Esophagus (tissue), 2 donors: Measurements from ENCODE around the gene PER3. TPM values are rescaled to one million over a fixed set of nuclear protein-coding genes. Genes with fewer than 3 reads are reported as not detected.
A peak's percentile ranks its signal among the peaks of the same experiment; 100 is the strongest.

Experiments used
- H3K27ac ChIP-seq, 2 donors: one replicate each; pipeline ENCODE4 v1.5.1; 2013; ENCODE audit warnings: low read depth in 2 of 2, mild to moderate bottlenecking in 2 of 2, inconsistent platforms in 1 of 2, low read length in 1 of 2, moderate library complexity in 1 of 2
- H3K27me3 ChIP-seq, 2 donors: one replicate each; pipeline ENCODE4 v1.6.1; 2013; ENCODE audit warnings: low read length in 2 of 2, control low read depth in 1 of 2, mild to moderate bottlenecking in 1 of 2; ENCODE audit not compliant: insufficient read depth in 2 of 2, control insufficient read depth in 1 of 2
- H3K36me3 ChIP-seq, 2 donors: one replicate each; pipeline ENCODE4 v1.6.1; 2013; ENCODE audit warnings: low read length in 1 of 2; ENCODE audit not compliant: control insufficient read depth in 2 of 2, insufficient read depth in 2 of 2
- H3K4me1 ChIP-seq, 2 donors: one replicate each; pipeline ENCODE4 v1.6.1; 2013; ENCODE audit warnings: low read length in 1 of 2; ENCODE audit not compliant: control insufficient read depth in 2 of 2, insufficient read depth in 2 of 2
- H3K4me3 ChIP-seq, 2 donors: one replicate each; pipeline ENCODE4 v1.5.1; 2013; ENCODE audit warnings: low read length in 2 of 2, mild to moderate bottlenecking in 2 of 2, low read depth in 1 of 2, moderate library complexity in 1 of 2
- H3K9me3 ChIP-seq, 2 donors: one replicate each; pipeline ENCODE4 v1.6.1; 2013; ENCODE audit warnings: mild to moderate bottlenecking in 2 of 2, low read depth in 1 of 2, low read length in 1 of 2, moderate library complexity in 1 of 2; ENCODE audit not compliant: control insufficient read depth in 2 of 2, insufficient read depth in 1 of 2
- WGBS, 2 donors: extraction: QIAGEN DNeasy Blood & Tissue Kit; methylation state at CpG; one replicate each; pipeline ENCODE4 v1.1.7; 2013; 5-methylcytosine and 5-hydroxymethylcytosine counted together
- polyA plus RNA-seq, 2 donors: library from polyadenylated mRNA; stranded (reverse); fragments of 200-250 nt; gene quantifications; one replicate each; pipeline ENCODE4 v1.2.3, GENCODE V29; 2013
- donor health status: healthy with polysubstance abuse.
- donor health status: Bipolar disorder and iron deficiency.

PER3 gene
- 10 to 100 TPM in 1 of 2 donors, 1 to 10 TPM in 1; 6.6 to 11.8 TPM for polyA plus RNA-seq

- H3K9me3 ChIP-seq: no peaks in the 10 kb centered on the region
- peak within 1 kb of the TSS; percentile 66 to 69 for H3K4me3 ChIP-seq
- no peaks in the 10 kb centered on the region for H3K27me3 ChIP-seq
- 0 to 1% methylated on average over 69 to 90 of the region's 90 CpGs for WGBS, 2 donors
- peak within 1 kb of the TSS; percentile 84 to 88 for H3K27ac ChIP-seq
- H3K4me1 ChIP-seq: no peaks in the 10 kb centered on the region
- peaks cover 0 to 2% of the 10 kb centered on the region in 2 donors for H3K36me3 ChIP-seq
Measured at GRCh38 chr1:7783826-7784491, at the start of gene PER3. PER3 (plus strand) TSS chr1:7784291; CDS start chr1:7784878, 587 bp downstream.

GRCh38 chr1:7738044-7738443, 46.0 kb upstream of the PER3 start:
- H3K9me3 ChIP-seq: no peaks in the 10 kb centered on the region
- H3K36me3 ChIP-seq: no peaks in the 10 kb centered on the region
- no peak overlapping the region for H3K27ac ChIP-seq
- WGBS, 2 donors: 93 to 94% methylated on average over 6 of the region's 6 CpGs
- H3K4me1 ChIP-seq: no peaks in the 10 kb centered on the region
- H3K4me3 ChIP-seq: no peak overlapping the region
- H3K27me3 ChIP-seq: no peaks in the 10 kb centered on the region

- H3K27ac ChIP-seq: no peak overlapping the region
- H3K36me3 ChIP-seq: no peaks in the 10 kb centered on the region
- H3K4me3 ChIP-seq: no peak overlapping the region
- H3K27me3 ChIP-seq: no peaks in the 10 kb centered on the region
- WGBS, 2 donors: 92 to 93% methylated on average over 6 of the region's 6 CpGs
- no peaks in the 10 kb centered on the region for H3K9me3 ChIP-seq
- H3K4me1 ChIP-seq: no peaks in the 10 kb centered on the region
Measured at GRCh38 chr1:7743346-7743745, 40.7 kb upstream of the PER3 start.

GRCh38 chr1:7744882-7745281, 39.2 kb upstream of the PER3 start:
- Histone ChIP-seq H3K4me1 (no peaks in the 10 kb centered on the region), H3K9me3 (no peaks in the 10 kb centered on the region), H3K4me3 (no peak overlapping the region), H3K27me3 (no peaks in the 10 kb centered on the region), H3K27ac (no peak overlapping the region), H3K36me3 (no peaks in the 10 kb centered on the region)
- 89% methylated on average over 9 of the region's 9 CpGs for WGBS, 2 donors

DNA sequence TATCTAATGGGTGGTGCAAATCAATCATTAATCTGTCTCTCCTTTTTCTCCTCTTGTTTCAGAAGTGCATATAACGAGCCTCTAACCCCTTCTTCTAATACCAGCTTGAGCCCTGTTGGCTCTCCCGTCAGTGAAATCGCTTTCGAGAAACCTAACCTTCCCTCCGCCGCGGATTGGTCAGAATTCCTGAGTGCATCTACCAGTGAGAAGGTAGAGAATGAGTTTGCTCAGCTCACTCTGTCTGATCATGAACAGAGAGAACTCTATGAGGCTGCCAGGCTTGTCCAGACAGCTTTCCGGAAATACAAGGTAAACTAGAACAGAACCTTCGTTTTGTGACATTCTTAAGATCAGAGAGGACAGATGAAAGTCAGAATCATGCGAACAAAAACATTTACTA, 38.3 kb upstream of the PER3 start:
- Histone ChIP-seq H3K4me3 (no peak overlapping the region), H3K27ac (no peak overlapping the region), H3K27me3 (no peaks in the 10 kb centered on the region), H3K4me1 (no peaks in the 10 kb centered on the region), H3K36me3 (no peaks in the 10 kb centered on the region), H3K9me3 (no peaks in the 10 kb centered on the region)
- WGBS, 2 donors: 53 to 70% methylated on average over 10 of the region's 10 CpGs

GRCh38 chr1:7747605-7748004, 36.5 kb upstream of the PER3 start:
- H3K27ac ChIP-seq: no peak overlapping the region
- no peaks in the 10 kb centered on the region for H3K9me3 ChIP-seq
- no peaks in the 10 kb centered on the region for H3K27me3 ChIP-seq
- no peaks in the 10 kb centered on the region for H3K4me1 ChIP-seq
- 80 to 82% methylated on average over 5 of the region's 5 CpGs for WGBS, 2 donors
- H3K4me3 ChIP-seq: no peak overlapping the region
- H3K36me3 ChIP-seq: no peaks in the 10 kb centered on the region

- no peak overlapping the region for H3K4me3 ChIP-seq
- 51 to 60% methylated on average over 5 of the region's 5 CpGs for WGBS, 2 donors
- H3K27me3 ChIP-seq: no peaks in the 10 kb centered on the region
- no peaks in the 10 kb centered on the region for H3K4me1 ChIP-seq
- no peaks in the 10 kb centered on the region for H3K9me3 ChIP-seq
- no peak overlapping the region for H3K27ac ChIP-seq
- H3K36me3 ChIP-seq: no peaks in the 10 kb centered on the region
Measured at GRCh38 chr1:7749126-7749525, 35.0 kb upstream of the PER3 start.

DNA sequence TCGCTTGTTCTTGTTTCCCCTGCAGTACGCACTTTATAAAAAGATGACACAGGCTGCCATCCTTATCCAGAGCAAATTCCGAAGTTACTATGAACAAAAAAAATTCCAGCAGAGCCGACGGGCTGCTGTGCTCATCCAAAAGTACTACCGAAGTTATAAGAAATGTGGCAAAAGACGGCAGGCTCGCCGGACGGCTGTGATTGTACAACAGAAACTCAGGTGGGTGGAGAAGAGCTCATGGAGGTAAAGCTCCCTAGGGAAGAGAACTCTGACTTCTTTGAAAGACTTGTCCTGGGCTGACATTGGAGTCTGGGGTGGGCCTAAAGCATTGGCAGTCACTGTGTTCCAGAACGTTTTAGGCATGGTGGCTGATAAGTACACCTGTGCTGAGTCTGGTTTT, 32.9 kb upstream of the PER3 start:
- 89 to 90% methylated on average over 11 of the region's 11 CpGs for WGBS, 2 donors
- Histone ChIP-seq H3K36me3 (no peaks in the 10 kb centered on the region), H3K4me1 (no peaks in the 10 kb centered on the region), H3K9me3 (no peaks in the 10 kb centered on the region), H3K4me3 (no peak overlapping the region), H3K27me3 (no peaks in the 10 kb centered on the region), H3K27ac (no peak overlapping the region)

DNA sequence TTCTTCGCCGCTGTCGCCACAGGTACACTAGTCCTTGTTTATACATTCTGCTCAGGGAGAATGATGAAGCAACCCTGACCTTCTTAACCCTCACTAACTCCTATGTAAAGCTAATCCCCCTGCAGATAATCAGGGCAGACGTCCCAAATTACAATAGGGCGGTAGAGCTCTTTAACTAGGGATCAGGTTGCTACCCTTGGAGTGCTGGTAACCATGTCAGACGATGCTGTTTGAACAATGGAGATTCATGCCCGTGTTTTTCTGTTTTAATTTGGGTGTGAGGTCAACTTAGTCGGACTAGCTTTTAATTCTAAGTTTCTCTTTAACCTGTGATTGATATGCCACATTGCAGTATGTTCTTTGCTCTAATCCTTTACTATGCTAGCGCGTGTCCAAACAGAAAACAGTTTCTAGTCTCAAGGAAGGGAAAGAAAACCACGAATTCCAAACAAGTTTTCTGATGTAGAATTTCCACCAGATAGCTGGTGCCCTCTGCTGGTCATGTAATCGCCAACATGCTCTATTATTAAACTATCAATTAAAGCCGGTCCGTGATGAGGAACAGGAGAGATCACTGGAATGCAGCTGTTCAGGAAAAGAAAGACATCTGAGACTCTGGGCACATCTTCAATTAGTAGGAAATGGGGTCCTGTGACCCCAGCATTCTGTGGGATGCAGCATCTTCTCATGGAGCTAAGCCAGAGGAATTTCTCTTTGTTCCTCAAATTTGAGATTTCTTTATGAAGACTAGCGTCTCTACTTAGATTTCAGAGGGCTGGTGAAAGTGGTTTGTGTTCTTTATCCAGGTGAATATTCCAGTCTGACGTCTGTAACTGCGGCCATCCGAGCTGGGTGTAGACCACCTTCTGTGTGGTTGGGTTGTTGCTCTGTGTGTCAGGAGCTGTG, 31.3 kb upstream of the PER3 start:
- no peaks in the 10 kb centered on the region for H3K9me3 ChIP-seq
- no peaks in the 10 kb centered on the region for H3K27me3 ChIP-seq
- H3K4me3 ChIP-seq: peak overlapping the region in 1 of 2 donors; percentile 34
- H3K4me1 ChIP-seq: no peaks in the 10 kb centered on the region
- WGBS, 2 donors: 23 to 25% methylated on average over 18 of the region's 18 CpGs
- no peak overlapping the region for H3K27ac ChIP-seq
- no peaks in the 10 kb centered on the region for H3K36me3 ChIP-seq
